Measurements from ENCODE around the gene PTGR3.

GRCh38 chr18:75253784-75254183 is 44.8 kb upstream of the PTGR3 start:
- TF ChIP-seq CTCF (conservative IDR thresholded peaks at IDR 0.05; ENCODE audit: low read length) (no peak), EZH2phosphoT487 (IDR thresholded peaks at IDR 0.05; ENCODE audit: borderline replicate concordance, low read depth, low read length) (no peak)

Data from OCI-LY7 (cell line).